ENCODE measurements around the gene NAGPA.
"Not testable (repeated sequence)": the region's sequence is repeated elsewhere in the genome, so short reads cannot be mapped to it uniquely, and the experiment has no call there.

NAGPA gene, protein sequence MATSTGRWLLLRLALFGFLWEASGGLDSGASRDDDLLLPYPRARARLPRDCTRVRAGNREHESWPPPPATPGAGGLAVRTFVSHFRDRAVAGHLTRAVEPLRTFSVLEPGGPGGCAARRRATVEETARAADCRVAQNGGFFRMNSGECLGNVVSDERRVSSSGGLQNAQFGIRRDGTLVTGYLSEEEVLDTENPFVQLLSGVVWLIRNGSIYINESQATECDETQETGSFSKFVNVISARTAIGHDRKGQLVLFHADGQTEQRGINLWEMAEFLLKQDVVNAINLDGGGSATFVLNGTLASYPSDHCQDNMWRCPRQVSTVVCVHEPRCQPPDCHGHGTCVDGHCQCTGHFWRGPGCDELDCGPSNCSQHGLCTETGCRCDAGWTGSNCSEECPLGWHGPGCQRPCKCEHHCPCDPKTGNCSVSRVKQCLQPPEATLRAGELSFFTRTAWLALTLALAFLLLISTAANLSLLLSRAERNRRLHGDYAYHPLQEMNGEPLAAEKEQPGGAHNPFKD

DNA sequence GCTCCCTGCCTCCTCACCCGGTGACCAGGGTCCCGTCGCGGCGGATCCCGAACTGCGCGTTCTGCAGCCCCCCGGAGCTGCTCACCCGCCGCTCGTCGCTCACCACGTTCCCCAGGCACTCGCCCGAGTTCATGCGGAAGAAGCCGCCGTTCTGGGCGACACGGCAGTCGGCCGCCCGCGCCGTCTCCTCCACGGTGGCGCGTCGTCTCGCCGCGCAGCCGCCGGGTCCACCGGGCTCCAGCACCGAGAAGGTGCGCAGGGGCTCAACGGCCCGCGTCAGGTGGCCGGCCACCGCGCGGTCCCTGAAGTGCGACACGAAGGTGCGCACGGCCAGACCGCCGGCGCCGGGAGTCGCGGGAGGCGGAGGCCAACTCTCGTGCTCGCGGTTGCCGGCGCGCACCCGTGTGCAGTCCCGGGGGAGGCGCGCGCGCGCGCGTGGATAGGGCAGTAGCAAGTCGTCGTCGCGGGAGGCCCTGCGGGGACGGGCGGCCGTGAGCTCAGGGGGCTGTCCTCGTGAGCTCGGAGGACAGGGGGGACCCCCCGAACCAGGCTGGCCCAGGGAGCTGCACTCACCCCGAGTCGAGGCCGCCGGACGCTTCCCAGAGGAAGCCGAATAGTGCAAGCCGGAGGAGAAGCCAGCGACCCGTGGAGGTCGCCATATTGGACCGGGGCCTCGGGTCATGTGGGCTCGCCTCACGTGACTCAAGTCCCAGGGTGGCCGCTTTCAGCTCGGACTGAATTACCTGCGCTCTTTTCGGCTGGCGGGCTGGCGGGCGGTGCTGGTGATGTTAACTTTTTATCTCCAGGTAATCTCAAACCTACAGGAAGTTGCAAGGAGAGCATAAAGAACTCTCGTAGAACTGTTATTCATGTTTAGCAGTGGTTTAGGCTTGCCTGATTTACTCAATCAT, at the start of gene NAGPA:
Gene NAGPA (minus strand): TSS at position 680 of the 911 bp plus-strand sequence. CDS start 21 bp downstream, at position 659.
- DNase-seq (ENCODE audit: low read depth in 2 of 2) = peak; percentile 66 to 73

- not testable (repeated sequence) for DNase-seq (ENCODE audit: low read depth in 2 of 2)
Measured at GRCh38 chr16:5080996-5081395, 47.3 kb upstream of the NAGPA start.

DNA sequence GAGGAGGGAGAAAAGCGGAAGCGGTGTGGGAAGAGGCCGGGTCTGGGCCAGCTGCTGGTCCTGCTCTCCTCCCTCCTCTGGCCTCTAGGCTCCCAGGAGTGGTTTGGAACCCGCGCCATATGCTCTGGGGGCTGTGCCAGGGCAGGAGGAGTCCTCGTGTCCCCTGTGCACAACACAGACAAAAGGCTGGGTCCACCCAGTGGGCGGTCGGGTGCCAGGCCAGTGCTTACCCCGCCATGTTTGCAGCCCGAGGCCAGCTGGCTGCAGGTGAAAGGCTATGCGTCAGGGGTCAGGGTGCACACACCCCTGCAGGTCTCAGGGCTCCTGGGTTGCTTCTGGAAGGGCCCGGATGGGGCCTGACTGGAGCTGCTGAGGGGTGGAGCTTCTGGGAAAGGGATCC, 46.7 kb upstream of the NAGPA start:
- DNase-seq (ENCODE audit: low read depth in 2 of 2) = not testable (repeated sequence)

- DNase-seq (ENCODE audit: low read depth in 2 of 2) = no peak
Measured at GRCh38 chr16:5078626-5079025, 44.9 kb upstream of the NAGPA start.

DNA sequence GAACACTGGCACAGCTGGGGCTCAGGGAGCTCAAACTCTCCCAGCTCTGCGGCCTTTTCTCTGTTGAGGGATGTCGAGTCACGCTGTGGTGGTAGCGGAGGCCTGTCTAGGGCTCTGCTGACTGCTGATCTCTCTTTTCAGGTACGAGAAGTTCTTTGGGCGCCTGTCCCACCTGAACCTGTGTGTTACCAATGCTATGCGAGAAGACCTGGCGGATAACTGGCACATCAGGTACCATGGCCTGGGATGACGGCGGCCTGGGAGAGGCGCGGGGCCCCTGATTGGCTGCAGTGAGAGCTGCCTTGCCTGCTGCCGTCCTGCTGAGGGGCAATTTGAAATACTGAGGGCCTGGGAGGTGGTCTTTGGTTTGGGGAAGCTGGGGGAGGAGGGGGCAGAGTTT, 43.6 kb upstream of the NAGPA start:
- DNase-seq (ENCODE audit: low read depth in 2 of 2) = no peak

GRCh38 chr16:5075637-5076036, 41.9 kb upstream of the NAGPA start:
- no peak for DNase-seq (ENCODE audit: low read depth in 2 of 2)

- not testable (repeated sequence) for DNase-seq (ENCODE audit: low read depth in 2 of 2)
Measured at GRCh38 chr16:5073771-5074170, 40.0 kb upstream of the NAGPA start.

GRCh38 chr16:5073279-5073629, 39.5 kb upstream of the NAGPA start:
- DNase-seq (ENCODE audit: low read depth in 2 of 2) = no peak

DNA sequence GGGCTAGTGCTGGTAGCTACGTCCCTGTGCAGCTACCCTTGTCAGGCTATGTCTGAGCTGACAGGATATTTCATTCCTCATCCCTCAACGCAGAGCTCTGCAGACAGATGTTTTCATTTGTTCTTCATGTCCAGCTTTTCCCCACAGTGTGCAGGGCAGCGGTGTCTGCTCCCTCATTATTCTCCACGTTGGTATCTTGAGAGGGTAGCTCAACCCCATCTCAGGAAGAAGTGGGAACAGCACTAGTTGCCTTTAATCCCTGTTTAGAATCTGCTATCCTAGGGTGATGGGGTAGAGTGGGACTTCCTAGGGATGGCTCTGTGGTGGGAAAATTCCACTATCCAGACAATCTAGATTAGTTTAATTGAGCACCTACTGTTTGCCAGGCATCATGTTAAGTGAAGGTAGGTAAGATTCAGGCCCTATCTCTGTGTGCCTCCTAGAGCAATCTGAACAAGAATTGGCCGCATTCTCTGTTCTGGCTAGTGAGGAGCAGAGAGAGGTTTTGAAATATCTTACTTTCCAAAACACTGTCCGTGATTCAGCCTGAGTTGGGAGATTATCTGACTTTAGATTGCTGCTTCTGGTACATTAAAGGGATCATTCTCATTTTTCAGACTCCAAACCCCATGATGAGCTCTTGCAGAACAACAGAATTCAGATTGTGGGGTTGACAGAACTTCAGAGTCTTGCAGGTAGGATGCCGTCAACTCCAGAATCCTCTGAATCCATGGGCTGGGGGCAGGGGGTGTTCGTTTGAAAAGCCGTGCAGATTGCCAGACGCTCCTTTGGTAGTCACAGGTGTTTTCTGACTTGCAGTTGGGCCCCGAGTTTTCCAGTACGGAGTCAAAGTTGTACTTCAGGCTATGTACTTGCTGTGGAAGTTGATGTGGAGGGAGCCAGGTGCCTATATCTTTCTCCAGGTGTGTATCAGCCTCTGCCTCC, 38.9 kb upstream of the NAGPA start:
- DNase-seq (ENCODE audit: low read depth in 2 of 2) = no peak

DNA sequence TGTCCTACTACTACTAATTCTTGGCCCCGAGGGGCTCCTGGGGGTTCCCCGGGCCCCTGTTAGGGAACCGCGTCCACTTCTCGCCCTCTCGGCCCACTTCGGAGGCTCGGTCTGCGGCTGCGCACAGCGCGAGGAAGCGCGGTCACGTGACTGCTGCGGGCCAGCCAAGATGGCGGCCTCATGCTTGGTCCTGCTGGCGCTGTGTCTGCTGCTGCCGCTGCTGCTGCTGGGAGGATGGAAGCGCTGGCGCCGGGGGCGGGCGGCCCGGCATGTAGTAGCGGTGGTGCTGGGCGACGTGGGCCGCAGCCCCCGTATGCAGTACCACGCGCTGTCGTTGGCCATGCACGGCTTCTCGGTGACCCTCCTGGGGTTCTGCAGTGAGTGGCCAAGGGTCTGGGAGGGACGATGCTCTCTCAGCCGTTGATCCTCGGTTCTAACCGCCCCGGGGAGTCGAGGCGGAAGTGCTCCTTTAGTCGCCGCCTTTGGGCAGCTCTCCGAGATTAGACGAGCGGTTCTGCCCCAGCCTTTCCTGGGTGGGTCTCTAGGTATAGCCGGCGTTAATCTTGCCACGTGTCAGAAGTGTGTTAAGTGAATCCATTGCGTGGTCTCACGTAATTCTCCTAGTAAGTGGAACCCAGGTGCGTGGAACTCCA, 38.1 kb upstream of the NAGPA start, which contains the start of gene ALG1:
Gene ALG1 (plus strand): TSS at position 163 of the 653 bp plus-strand sequence. CDS start 7 bp downstream, at position 170.
- peak; percentile 82 to 85 for DNase-seq (ENCODE audit: low read depth in 2 of 2)

DNA sequence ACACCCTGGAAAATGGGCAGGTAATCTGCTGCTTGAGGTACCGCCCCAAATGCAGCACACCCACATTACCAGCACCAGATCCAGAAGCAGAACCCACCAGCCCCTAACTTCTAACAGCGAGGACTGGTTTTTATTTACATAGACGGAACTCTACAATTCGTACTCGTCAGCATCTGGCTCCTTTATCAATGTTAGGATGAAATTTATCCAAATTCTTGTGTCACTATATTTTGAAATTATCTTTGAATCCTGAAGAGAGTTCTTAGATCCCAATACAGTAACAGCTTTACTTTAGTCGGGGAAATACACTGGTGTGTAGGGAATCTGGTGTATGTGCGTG, 37.6 kb upstream of the NAGPA start:
- no peak for DNase-seq (ENCODE audit: low read depth in 2 of 2)

DNA sequence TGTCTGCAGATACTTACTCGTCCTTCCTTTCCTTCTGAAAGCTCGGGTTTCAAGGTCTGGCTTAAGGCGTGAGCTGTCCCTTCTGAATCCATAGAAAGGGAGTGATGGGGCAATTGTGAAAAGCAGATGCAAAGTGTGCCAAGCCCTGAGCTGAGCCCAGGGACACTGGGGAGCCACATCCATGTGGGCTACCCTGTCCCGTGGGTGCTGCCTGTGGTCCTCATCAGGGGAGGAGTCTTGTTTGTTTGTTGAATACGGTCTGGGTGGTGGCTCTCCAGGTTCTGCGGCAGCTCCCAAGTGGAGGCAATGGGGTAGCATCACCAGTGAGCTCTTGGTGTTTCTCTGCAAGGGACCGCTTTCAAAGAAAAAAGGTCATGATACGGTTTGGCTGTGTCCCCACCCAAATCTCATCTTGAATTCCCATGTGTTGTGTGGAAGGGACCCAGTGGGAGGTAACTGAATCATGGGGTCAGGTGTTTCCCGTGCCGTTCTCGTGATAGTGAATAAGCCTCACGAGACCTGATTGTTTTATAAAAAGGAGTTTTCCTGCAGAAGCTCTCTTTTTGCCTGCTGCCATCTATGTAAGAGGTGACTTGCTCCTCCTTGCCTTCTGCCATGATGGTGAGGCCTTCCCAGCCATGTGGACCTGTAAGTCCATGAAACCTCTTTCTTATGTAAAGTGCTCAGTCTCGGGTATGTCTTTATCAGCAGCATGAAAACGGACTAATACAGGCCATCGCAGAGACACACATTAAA, 36.9 kb upstream of the NAGPA start:
- no peak for DNase-seq (ENCODE audit: low read depth in 2 of 2)

DNA sequence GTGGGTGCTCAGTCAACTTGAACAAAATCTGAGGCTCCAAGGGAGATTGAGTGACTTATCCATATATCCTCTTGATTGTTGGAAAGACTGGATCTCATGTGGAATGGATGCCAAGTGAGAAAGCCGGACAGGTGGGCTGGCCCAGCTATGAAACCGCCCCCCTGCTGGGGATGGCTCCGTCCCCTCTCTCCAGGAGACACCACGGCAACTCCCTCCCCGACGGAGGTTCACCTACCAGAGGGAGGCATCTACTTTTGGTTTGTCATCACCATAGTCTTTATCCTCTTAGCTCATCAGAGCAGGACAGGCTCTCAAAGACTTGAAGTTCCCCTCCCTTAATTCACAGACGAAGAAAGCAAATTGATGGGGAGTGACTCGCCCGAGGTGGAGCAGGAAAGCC, 36.1 kb upstream of the NAGPA start:
- DNase-seq (ENCODE audit: low read depth in 2 of 2) = no peak

DNA sequence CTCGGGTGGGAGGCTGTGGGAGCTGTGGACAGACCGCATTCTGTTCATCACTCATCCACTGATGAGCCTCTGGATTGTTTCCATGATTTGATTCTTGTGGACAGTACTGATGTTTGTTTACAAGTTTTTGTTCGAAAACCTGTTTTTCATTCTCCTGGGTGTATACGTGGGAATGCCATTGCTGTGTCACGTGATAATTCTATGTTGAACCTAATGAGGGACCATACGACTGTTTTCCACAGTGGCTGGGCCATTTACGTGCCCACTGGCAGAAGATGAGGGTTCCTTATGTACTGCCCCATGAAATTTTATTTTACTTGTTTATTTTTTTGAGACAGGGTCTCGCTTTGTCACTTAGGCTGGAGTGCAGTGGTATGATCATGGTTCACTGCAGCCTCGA, 35.3 kb upstream of the NAGPA start:
- no peak for DNase-seq (ENCODE audit: low read depth in 2 of 2)

DNA sequence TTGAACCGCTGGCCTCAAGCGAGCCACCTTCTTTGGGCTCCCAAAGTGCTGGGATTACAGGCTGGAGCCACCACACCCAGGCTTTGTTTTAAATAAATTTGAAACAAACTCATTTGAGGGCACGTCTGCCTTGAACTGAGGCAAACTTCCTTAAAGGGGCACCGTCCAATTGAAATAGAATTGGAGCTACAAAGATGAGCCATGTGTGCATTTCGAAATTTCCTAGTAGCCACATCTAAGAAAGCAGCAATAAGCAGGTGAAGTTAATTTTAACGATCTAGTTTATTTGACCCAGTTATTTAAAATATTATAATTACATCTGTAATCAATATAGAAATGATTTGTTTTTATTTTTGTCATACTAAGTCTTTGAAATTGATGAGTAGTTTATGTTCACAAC, 32.8 kb upstream of the NAGPA start:
- DNase-seq (ENCODE audit: low read depth in 2 of 2) = no peak

GRCh38 chr16:5065813-5066212, 32.1 kb upstream of the NAGPA start, which contains the start of gene C16orf89:
TSS of gene C16orf89 (minus strand) at chr16:5065956. CDS start at chr16:5065908, 48 bp downstream.
- DNase-seq (ENCODE audit: low read depth in 2 of 2) = no peak

DNA sequence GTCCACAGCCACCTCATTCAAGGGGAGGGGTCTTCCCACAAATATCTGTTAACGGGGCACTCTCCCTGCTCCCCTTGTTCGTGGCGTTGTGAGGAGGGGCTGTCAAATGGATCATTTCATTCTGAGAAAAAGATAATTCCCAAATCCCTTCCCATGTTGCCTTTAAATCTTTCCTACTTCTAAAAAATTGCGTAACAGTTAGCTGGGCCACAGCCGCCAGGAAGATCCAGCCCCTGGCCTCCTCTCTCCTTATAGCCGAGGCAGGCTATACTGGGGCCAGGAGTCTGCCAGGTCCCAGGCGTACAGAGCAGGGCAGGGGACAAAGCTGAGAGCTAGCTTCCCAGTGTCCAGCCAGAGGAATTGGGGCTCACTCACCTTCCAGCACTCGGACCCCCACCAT, 31.6 kb upstream of the NAGPA start:
- no peak for DNase-seq (ENCODE audit: low read depth in 2 of 2)

GRCh38 chr16:5064915-5065314, 31.2 kb upstream of the NAGPA start:
- no peak for DNase-seq (ENCODE audit: low read depth in 2 of 2)

DNA sequence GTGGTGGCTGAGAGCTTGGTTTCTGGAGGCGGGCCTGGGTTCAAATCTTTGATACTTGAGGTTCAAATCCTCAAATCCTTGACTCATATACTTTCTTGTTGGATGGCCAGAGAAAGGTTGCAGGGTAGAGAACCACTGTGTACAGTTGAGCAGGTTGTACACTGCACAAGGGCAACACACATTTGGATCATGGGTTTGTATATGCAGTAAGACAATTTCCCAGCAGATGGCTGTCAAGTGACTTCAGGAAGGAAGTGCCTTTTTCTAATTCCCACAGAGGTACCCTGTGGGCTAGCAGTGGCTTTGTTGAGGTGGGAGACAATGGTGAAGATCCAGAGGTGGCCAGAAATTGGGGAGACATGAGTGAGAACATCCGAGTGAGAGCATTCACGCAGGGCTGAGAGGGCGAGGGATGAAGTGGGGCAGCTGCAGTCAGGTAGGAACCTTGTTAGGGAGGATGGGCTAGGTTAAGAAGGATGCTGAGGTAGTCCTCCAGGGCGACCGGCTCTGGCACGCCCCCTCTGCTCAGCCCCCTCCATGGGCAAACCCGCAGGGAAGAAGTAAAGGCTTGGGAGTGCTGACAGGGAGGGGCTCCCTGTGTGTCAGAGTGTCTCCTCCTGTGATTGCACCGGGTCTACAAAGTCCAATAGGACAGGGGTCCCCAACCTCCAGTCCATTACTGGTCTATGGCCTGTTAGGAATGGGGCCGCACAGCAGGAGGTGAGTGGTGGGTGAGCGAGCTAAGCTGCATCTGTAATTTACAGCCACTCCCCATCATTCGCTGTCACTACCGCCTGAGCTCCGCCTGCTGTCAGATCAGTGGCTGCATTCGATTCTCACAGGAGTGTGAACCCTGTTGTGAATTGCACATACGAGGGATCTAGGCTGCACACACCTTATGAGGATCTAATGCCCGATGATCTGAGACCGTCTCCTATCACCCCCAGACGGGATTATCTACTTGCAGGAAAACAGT, 29.3 kb upstream of the NAGPA start:
- no peak for DNase-seq (ENCODE audit: low read depth in 2 of 2)

Measured in stimulated activated CD8-positive, alpha-beta memory T cell treated with anti-CD3 and anti-CD28 coated beads, Interleukin-2, amount 100 ng/mL, for 48 hours (primary cell).